Putamen (tissue), 1 donor: ENCODE results near the gene NOL9.

Source experiments
- DNase-seq: peaks from one replicate; pipeline ENCODE4 v3.0.0-alpha.2; 2016; ENCODE audit warnings: low spot score

Gene NOL9

DNA sequence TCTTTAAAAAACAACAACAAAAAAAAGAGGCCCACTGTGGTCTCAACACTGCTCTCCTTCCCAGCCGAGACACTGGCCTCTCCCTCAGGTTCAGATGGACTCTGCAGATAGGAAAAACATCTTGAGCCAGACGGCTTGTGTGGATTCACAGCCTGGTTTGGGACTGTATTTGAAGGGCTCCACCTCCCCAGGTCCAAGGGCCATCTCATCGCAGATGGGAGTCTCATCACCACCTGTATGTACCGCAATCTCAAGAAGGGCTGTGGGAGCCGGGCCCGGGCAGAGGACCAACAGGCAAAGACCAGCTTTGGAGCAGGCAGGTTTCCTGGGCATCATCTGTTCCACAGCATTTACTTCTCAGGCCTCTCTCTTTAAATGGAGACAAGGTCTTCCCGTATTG is 35.7 kb upstream of the NOL9 start:
- DNase-seq = no peak

DNA sequence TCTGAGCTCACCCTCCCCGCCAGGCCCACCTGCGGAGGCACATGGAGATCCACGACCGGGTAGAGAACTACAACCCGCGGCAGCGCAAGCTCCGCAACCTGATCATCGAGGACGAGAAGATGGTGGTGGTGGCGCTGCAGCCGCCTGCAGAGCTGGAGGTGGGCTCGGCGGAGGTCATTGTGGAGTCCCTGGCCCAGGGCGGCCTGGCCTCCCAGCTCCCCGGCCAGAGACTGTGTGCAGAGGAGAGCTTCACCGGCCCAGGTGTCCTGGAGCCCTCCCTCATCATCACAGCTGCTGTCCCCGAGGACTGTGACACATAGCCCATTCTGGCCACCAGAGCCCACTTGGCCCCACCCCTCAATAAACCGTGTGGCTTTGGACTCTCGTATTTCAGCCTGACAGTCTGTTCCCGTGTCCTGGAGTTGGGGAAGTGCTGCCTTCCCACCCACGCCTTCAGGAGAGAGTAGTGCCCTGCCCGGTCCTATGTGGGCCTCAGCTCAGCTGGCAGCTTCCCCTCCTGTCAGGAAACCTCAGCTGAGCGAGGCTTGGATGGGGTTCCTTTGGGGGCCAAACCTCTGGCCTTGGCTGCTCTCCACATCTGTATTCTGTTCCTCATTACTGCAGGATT is 34.7 kb upstream of the NOL9 start:
- no peak for DNase-seq

DNA sequence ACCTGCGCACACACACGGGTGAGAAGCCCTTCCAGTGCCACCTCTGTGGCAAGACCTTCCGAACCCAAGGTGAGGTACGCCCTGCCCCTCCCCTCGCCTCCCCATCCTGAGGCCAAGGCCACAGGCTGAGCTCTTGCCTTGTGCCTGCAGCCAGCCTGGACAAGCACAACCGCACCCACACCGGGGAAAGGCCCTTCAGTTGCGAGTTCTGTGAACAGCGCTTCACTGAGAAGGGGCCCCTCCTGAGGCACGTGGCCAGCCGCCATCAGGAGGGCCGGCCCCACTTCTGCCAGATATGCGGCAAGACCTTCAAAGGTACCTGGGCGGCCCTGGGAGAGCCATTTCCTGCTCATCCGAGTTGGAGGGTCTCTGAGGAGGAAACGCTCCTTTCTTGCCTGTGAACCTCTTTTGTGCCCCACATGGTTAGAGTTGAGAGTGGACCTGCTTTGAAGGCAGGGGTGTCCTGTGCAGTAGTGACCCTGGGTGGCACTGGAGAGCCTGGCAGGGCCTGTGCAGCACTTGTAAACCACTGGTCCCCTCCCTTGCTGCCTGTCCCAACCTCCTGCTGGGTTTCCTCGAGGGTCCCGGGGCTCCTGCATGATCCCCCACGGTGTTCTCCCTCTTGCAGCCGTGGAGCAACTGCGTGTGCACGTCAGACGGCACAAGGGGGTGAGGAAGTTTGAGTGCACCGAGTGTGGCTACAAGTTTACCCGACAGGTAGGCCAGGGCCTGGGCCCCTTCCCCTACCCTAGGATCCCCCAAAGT is 34.0 kb upstream of the NOL9 start:
- no peak for DNase-seq

DNA sequence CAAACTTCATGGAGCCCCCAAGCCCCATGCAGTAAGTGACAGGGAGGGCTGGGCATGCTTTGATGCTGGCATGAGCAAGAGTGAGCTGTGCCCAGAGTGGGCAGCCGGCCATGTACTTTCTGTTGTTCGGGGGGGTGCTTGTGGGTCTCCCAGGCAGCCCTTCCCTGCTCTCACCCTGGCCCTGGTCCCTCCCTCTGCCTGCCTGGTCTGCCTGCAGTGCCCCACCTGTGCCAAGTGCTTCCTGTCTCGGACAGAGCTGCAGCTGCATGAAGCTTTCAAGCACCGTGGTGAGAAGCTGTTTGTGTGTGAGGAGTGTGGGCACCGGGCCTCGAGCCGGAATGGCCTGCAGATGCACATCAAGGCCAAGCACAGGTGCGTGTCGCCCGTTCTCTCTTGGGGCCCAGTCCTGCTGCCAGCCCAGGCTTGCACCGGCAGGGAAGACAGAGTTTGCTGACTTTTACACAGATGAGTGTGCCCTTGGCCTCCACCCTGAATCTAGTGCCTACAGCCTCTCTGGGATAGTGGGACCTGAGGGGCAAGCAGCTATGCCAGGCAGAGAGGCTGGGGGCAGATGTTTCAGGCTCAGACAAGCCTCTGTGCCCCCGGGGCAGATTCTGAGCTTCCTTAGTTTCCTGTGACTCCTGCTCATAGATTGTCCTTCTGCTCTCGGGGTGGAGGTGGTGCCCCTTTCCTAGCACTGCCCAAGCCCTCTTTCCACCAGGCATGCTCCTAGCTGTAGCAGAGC is 33.1 kb upstream of the NOL9 start:
- DNase-seq = peak; percentile 68

DNA sequence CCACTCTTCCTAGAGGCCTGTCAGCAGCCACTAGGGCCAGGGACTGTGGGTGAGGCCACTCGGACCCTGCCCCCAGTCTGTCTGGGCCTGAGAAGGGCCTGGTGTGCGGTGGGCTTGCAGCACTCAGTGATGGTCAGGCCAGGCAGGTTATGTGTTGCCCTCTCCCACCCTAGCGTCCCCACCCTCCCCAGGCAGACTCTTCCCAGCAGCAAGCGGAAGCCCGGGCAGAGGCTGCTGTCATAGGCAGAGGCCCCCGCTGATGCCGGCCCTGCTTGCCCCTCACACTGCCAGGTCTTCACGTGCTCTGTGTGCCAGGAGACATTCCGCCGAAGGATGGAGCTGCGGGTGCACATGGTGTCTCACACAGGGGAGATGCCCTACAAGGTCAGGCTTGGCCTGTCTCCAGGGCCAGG is 32.1 kb upstream of the NOL9 start:
- DNase-seq = no peak

DNA sequence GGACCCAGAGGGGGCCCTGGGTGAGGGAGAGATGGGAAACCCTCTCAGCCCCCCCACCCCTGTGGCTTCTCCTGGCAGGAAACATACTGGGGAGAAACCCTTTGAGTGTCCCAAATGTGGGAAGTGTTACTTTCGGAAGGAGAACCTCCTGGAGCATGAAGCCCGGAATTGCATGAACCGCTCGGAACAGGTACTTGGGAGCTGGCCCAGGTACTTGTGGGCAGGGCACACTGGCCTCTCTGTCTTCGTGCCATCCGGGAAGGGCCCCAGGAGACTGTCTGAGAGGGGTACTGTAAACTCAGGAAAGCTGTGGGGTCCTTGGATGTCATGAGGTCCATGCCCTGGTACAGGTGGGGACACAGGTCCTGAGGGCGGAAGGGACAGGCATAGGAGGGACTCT is 31.5 kb upstream of the NOL9 start:
- no peak for DNase-seq

DNA sequence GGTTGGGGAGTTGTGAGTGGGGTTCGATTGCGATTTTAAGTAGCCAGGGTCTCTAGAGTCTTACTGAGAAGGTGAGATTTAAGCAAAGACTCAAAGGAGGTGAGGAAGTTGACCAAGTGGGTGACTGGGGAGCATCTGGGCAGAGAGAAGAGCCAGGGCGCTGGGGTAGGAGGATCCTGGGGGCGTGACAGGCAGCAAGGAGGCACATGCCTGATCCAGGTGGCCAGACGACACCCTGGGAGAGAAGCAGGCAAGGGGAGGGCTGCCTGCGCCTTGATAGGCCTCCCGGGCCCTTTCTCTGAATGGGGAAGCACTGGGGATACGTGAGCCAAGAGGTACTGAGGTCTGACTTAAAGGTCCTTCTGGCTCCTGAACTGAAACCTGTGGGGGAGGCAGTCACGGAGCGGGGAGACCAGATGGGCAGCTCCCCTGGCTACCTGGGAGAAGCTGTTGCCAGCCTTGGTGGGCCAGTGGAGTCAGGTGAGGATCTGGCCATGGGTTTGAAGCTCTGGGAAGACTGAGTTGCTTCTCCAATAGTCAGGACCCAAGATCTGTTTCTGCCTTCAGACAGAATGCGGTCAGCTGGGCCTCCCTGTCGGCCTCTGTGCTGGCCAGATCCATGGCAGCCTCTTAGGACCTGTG is 30.9 kb upstream of the NOL9 start:
- DNase-seq = no peak

DNA sequence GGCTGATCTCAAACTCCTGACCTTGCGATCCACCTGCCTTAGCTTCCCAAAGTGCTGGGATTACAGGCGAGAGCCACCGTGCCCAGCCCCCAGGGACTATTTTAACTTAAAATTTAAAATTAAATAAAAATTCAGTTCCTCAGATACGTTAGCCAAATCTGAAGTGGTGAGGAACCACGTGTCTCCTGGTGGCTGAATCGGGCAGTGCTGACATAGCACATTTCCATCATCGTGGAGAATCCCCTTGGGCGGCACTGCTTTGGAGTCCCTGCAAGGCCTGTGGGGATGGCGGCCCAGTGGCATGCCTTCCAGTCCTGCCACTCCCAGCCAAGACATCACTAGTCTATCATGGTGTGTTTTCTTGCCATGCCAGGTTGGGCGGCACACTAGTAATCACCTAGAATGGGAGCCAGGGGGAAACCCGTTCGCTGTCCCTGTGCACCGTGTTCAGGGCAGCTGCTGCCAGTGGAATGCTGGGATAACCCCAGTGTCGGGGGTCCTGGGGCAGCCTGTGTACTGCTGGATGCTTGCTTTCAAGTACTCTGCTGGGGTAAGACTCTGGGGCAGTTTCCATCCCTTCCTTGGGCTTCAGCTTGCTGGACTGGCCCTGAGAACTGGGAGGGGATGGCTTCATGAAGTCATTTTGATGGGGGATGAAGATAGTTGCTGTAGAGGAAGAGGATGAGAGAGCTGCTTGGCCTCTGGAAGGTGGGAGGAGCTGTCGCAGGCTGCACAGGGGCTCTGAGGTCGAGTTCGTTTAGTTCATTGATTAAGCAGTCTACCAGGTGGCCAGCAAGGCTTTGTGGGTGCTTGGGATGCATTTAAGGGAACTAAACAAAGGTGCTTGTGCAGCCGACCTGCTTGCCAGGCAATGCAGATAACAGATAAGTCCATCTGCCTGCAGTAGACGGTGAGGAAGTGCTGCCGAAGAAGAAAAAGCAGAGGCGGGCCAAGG is 30.1 kb upstream of the NOL9 start:
- DNase-seq = no peak

DNA sequence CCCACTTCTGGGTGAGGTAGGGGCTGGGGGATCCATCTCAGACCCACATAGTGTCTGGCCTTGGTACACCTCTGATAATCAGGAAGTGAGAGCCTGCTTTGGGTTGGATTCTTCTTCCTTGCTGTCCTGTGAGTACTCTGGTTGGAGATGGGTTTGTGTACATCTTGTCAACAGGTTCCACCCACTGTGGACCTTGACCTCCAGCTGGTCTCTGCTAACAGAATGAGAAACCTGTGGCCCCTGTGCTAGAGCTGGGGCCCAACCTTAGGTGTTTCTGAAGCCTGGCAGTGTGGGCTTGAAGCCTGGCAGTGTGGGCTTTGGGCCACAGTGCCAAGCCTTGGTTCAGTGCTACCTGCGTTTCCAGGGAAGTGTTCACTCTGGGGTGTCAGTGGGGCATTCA is 28.1 kb upstream of the NOL9 start:
- DNase-seq = no peak

DNA sequence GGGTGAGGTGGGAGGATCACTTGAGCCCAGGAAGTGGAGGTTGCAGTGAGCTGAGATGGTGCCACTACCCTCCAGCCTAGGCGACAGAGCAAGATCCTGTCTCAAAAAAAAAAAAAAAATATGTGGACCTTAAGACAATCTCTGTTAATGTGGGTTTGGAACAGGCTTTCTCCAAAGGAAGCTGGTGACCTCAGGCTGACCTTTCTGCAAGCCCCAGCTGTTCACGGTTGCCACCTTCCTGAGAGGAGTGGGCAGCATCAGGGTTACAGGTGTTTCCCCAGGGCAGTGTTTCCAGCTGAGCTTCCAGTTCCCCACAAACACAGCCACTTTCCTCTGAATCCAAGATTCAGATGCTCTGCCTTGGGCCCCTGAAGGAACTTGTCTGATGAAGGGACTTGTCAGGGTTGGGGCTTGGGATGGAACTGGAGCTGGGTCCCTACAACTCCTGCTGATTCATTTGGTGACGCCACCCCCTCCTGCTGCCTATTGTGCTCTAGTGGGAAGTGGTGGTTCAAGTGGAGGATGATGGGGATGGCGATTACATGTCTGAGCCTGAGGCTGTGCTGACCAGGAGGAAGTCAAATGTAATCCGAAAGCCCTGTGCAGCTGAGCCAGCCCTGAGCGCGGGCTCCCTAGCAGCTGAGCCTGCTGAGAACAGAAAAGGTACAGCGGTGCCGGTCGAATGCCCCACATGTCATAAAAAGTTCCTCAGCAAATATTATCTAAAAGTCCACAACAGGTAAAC is 27.4 kb upstream of the NOL9 start:
- DNase-seq = no peak

DNA sequence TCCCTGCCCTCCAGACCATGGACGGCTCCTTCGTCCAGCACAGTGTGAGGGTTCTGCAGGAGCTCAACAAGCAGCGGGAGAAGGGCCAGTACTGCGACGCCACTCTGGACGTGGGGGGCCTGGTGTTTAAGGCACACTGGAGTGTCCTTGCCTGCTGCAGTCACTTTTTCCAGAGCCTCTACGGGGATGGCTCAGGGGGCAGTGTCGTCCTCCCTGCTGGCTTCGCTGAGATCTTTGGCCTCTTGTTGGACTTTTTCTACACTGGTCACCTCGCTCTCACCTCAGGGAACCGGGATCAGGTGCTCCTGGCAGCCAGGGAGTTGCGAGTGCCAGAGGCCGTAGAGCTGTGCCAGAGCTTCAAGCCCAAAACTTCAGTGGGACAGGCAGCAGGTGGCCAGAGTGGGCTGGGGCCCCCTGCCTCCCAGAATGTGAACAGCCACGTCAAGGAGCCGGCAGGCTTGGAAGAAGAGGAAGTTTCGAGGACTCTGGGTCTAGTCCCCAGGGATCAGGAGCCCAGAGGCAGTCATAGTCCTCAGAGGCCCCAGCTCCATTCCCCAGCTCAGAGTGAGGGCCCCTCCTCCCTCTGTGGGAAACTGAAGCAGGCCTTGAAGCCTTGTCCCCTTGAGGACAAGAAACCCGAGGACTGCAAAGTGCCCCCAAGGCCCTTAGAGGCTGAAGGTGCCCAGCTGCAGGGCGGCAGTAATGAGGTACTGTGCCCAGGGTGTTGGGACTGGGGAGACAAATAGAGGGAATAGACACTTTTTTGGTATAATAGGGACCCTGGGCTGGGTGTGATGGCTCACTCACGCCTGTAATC is 26.5 kb upstream of the NOL9 start:
- no peak for DNase-seq

DNA sequence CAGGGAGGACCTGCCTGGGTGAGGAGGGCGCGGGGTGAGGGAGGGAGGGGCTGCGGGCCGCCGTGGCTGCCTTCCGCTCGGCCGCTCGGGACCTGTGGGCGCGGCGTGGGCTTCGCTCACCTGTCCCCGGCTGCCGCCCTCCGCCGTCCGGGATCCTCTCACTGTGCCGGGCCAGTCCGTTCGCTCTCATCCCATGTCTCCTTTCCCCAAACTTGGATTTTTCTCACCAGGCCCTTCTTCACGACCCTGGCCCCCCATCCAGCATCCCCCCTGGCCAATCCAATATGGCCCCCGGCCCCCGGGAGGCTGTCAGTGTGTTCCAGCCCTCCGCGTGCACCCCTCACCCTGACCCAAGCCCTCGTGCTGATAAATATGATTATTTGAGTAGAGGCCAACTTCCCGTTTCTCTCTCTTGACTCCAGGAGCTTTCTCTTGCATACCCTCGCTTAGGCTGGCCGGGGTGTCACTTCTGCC is 25.8 kb upstream of the NOL9 start:
- no peak for DNase-seq

DNA sequence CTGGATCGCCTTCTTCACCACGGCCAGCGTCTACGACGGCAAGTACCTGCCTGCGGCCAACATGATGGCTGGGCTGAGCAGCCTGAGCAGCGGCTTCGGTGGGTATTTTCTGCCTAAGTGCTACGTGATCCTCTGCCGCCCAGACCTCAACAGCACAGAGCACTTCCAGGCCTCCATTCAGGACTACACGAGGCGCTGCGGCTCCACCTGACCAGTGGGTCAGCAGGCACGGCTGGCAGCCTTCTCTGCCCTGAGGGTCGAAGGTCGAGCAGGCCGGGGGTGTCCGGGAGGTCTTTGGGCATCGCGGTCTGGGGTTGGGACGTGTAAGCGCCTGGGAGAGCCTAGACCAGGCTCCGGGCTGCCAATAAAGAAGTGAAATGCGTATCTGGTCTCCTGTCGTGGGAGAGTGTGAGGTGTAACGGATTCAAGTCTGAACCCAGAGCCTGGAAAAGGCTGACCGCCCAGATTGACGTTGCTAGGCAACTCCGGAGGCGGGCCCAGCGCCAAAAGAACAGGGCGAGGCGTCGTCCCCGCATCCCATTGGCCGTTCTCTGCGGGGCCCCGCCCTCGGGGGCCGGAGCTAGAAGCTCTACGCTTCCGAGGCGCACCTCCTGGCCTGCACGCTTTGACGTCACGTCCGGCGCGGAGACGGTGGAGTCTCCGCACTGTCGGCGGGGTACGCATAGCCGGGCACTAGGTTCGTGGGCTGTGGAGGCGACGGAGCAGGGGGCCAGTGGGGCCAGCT is 25.2 kb upstream of the NOL9 start, which contains the start of gene ZBTB48:
TSS of gene ZBTB48 (plus strand) at position 621 of the 745 bp plus-strand sequence. CDS start 616 bp downstream, outside the sequence.
- DNase-seq = peak; percentile 98

DNA sequence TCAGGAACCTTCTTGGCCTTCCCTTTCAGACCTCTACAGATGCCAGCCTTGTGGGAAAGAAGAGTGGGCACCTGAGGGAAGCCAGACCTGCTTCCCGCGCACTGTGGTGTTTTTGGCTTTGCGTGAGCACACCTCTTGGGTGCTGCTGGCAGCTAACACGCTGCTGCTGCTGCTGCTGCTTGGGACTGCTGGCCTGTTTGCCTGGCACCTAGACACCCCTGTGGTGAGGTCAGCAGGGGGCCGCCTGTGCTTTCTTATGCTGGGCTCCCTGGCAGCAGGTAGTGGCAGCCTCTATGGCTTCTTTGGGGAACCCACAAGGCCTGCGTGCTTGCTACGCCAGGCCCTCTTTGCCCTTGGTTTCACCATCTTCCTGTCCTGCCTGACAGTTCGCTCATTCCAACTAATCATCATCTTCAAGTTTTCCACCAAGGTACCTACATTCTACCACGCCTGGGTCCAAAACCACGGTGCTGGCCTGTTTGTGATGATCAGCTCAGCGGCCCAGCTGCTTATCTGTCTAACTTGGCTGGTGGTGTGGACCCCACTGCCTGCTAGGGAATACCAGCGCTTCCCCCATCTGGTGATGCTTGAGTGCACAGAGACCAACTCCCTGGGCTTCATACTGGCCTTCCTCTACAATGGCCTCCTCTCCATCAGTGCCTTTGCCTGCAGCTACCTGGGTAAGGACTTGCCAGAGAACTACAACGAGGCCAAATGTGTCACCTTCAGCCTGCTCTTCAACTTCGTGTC is 24.5 kb upstream of the NOL9 start:
- DNase-seq = no peak

DNA sequence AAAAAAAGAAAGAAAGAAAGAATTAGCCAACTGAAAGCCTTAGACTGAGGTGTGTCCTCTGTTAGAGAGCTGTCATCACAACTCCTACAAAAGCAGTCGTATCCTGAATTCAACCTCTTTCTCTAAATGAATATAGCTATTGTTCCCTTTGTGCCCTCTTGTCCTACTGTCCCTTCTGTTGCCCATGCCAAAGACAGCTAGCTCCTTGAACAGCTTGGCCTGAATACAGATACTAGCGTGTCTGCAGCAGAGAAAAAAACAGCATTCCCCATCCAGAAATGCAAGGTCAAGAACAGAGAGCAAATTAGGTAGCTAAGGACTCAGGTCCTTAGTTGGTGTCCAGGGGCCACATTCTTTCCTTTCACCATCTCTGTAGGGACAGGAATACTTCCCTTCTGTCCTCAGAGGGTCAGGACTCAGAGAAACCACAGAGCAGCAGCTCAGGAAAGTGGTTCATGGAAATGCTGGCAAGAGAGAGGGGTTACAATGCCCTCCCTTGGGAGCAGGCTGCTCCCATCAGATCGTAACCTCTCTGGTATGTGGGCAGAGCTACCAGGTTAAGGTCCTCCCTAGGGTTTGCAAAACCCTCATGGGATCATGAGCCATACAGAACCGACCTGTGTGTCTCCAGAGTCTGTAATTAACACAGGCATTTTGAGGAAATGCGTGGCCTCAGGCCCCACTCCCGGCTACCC is 23.7 kb upstream of the NOL9 start:
- DNase-seq = no peak

DNA sequence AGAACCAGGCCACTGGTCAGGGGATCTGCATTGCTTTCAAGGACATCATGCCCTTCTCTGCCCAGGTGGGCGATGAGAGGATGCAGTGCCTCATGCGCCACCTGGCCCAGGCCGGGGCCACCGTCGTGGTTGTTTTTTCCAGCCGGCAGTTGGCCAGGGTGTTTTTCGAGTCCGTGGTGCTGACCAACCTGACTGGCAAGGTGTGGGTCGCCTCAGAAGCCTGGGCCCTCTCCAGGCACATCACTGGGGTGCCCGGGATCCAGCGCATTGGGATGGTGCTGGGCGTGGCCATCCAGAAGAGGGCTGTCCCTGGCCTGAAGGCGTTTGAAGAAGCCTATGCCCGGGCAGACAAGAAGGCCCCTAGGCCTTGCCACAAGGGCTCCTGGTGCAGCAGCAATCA is 20.5 kb upstream of the NOL9 start:
- no peak for DNase-seq

DNA sequence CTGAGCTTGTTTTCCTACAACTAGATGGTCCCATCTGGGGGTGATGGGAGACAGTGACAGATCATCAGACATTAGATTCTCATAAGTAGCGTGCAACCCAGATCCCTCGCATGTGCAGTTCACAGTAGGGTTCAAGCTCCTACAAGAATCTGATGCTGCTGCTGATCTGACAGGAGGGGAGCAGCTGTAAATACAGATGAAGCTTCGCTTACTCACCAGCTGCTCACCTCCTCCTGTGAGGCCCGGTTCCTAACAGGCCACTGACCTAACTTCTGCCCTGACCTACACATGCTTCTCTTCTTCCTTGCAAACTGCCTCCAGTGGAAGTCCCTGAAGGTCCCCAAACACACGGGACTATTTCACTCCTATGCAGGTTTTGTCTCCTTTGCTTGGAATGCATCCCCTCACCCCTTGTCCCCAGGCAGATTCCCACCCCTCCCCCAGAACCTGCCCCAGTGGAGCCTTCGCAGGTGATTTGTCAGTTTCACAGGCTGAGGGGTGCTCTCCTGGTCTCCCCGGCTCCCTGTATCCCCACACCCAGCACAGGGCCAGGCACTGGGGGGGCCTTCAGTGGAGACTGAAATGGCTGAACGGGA is 19.8 kb upstream of the NOL9 start:
- no peak for DNase-seq
